K562 (cell line): Measurements from ENCODE around the gene NRM. TPM values are rescaled to one million over a fixed set of nuclear protein-coding genes. Genes with fewer than 3 reads are reported as not detected.

ENCODE experiments used
- ERF ChIP-seq: fragments of 450-650 bp; formaldehyde crosslinking; IDR thresholded peaks from 2 replicates; pipeline ENCODE4 v1.4.0; 2020; ENCODE audit warnings: mild to moderate bottlenecking, mixed read lengths
- MCM7 ChIP-seq, 2 experiments: fragments of 450-650 bp; IDR thresholded peaks; 2 replicates each; pipeline ENCODE4 v1.6.1; 2016 to 2018
- NR1H2 ChIP-seq: sonication (generic); formaldehyde crosslinking; IDR thresholded peaks from 2 replicates; pipeline ENCODE4 v1.4.0; 2020; ENCODE audit warnings: mild to moderate bottlenecking, missing genetic modification reagents
- PHB2 ChIP-seq: fragments of 450-650 bp; IDR thresholded peaks from 2 replicates; pipeline ENCODE4 v1.6.1; 2017; ENCODE audit warnings: low read depth
- POLR2G ChIP-seq: fragments of 200-400 bp; formaldehyde crosslinking; IDR thresholded peaks from 2 replicates; pipeline ENCODE4 v1.6.1; 2017; ENCODE audit warnings: low read depth, mild to moderate bottlenecking, antibody characterized with exemption, low read length, moderate library complexity
- SIRT6 ChIP-seq: IDR thresholded peaks from one replicate; pipeline ENCODE4 v1.6.1; 2012; ENCODE audit warnings: low read depth, mild to moderate bottlenecking, control low read depth, inconsistent platforms, low read length, moderate library complexity
- SMAD2 ChIP-seq: fragments of 150-350 bp; IDR thresholded peaks from 2 replicates; pipeline ENCODE4 v1.6.1; 2014; ENCODE audit warnings: low read depth, mild to moderate bottlenecking, low read length
- STAT5A ChIP-seq: IDR thresholded peaks from 2 replicates; pipeline ENCODE4 v1.6.1; 2012; ENCODE audit warnings: low read length, inconsistent platforms, borderline replicate concordance
- WHSC1 ChIP-seq: IDR thresholded peaks from one replicate; pipeline ENCODE4 v1.6.1; 2012; ENCODE audit warnings: low read length, control low read depth, inconsistent platforms
- YY1 ChIP-seq, 3 experiments: IDR thresholded peaks; 2 replicates each; pipeline ENCODE4 v1.6.1; 2011; ENCODE audit warnings: low read length in 2 of 3, mild to moderate bottlenecking in 2 of 3, moderate library complexity in 2 of 3, borderline replicate concordance in 1 of 3, control low read depth in 1 of 3, low read depth in 1 of 3; ENCODE audit not compliant: insufficient read depth in 3 of 3, insufficient replicate concordance in 2 of 3, control insufficient read depth in 1 of 3, insufficient read length in 1 of 3; ENCODE audit errors: extremely low read depth in 1 of 3
- ZBTB17 ChIP-seq: fragments of 450-650 bp; formaldehyde crosslinking; IDR thresholded peaks from 2 replicates; pipeline ENCODE4 v1.4.0; 2020; ENCODE audit warnings: mild to moderate bottlenecking
- ZBTB7A ChIP-seq: IDR thresholded peaks from 2 replicates; pipeline ENCODE4 v1.6.1; 2011; ENCODE audit warnings: low read depth, mild to moderate bottlenecking, low read length, moderate library complexity, borderline replicate concordance; ENCODE audit not compliant: control insufficient read depth
- ZNF165 ChIP-seq: fragments of 250-450 bp; sonication (Bioruptor Pico); IDR thresholded peaks from 2 replicates; pipeline ENCODE4 v1.4.0; 2020; ENCODE audit warnings: borderline replicate concordance
- ZNF232 ChIP-seq: sonication (generic); formaldehyde crosslinking; IDR thresholded peaks from 2 replicates; pipeline ENCODE4 v1.8.0; 2022; ENCODE audit warnings: mild to moderate bottlenecking, missing genetic modification reagents
- ZNF408 ChIP-seq: fragments of 250-450 bp; sonication (Bioruptor Pico); IDR thresholded peaks from 2 replicates; pipeline ENCODE4 v1.4.0; 2020; ENCODE audit warnings: low read depth, mild to moderate bottlenecking, moderate library complexity
- ZNF766 ChIP-seq: fragments of 200-800 bp; sonication (Bioruptor generic); conservative IDR thresholded peaks from 2 replicates; pipeline ENCODE4 v1.6.1; 2016; ENCODE audit warnings: missing genetic modification characterization, missing compliant biosample characterization
- ZNF785 ChIP-seq: fragments of 250-450 bp; sonication (Bioruptor Pico); IDR thresholded peaks from 2 replicates; pipeline ENCODE4 v1.4.0; 2020; ENCODE audit warnings: mild to moderate bottlenecking
- ZNF830 ChIP-seq: fragments of 250-450 bp; sonication (Bioruptor Pico); IDR thresholded peaks from 2 replicates; pipeline ENCODE4 v1.5.0; 2021; ENCODE audit warnings: mild to moderate bottlenecking
- polyA plus RNA-seq, 8 experiments: library from polyadenylated mRNA; depleted of rRNA in 4 of 8; stranded (reverse) in 5 of 8; unstranded in 3 of 8; fragments of >200 nt; fragmentation: Nextera tagmentation in 2 of 8; fragmentation: Illumina TruSeq in 1 of 8; extraction: Ambion mirVana in 2 of 8; extraction: Trizol in 1 of 8; gene quantifications; 2 replicates each; pipeline versions ENCODE4 v1.2.1 to v1.2.3, GENCODE V29; 2011 to 2014; ENCODE audit warnings: inconsistent platforms in 1 of 8, missing spikeins in 1 of 8
- total RNA-seq, 7 experiments: library from RNA; depleted of rRNA in 6 of 7; stranded (reverse); fragments of >200 nt in 6 of 7; fragmentation: Illumina TruSeq in 2 of 7; extraction: Trizol in 2 of 7; gene quantifications; 2 replicates each; pipeline versions ENCODE4 v1.2.1 to v1.2.3, GENCODE V29; 2011 to 2021; ENCODE audit warnings: low replicate concordance in 1 of 7
- TF ChIP-seq, protein P1 (sequence below): fragments of 250-450 bp; sonication (Bioruptor Pico); IDR thresholded peaks from 2 replicates; pipeline ENCODE4 v1.8.0; 2022; ENCODE audit warnings: inconsistent platforms
- TF ChIP-seq, protein P2 (sequence below): sonication (generic); formaldehyde crosslinking; IDR thresholded peaks from 2 replicates; pipeline ENCODE4 v1.5.0; 2020; ENCODE audit warnings: missing genetic modification reagents
- TF ChIP-seq, protein P3 (sequence below): fragments of 250-450 bp; sonication (Bioruptor Pico); IDR thresholded peaks from 2 replicates; pipeline ENCODE4 v1.8.0; 2022; ENCODE audit warnings: inconsistent platforms, mild to moderate bottlenecking, moderate library complexity, borderline replicate concordance
- TF ChIP-seq, protein P4 (sequence below): fragments of 450-650 bp; IDR thresholded peaks from 2 replicates; pipeline ENCODE4 v1.6.1; 2016; ENCODE audit warnings: mild to moderate bottlenecking

NRM gene
- total and polyA plus RNA-seq, 9 of the 15 experiments (the other 6 are each of a cell fraction or from before 2014, with no cell fraction given), result 9.7 to 58.2 (median 18.1) TPM

DNA sequence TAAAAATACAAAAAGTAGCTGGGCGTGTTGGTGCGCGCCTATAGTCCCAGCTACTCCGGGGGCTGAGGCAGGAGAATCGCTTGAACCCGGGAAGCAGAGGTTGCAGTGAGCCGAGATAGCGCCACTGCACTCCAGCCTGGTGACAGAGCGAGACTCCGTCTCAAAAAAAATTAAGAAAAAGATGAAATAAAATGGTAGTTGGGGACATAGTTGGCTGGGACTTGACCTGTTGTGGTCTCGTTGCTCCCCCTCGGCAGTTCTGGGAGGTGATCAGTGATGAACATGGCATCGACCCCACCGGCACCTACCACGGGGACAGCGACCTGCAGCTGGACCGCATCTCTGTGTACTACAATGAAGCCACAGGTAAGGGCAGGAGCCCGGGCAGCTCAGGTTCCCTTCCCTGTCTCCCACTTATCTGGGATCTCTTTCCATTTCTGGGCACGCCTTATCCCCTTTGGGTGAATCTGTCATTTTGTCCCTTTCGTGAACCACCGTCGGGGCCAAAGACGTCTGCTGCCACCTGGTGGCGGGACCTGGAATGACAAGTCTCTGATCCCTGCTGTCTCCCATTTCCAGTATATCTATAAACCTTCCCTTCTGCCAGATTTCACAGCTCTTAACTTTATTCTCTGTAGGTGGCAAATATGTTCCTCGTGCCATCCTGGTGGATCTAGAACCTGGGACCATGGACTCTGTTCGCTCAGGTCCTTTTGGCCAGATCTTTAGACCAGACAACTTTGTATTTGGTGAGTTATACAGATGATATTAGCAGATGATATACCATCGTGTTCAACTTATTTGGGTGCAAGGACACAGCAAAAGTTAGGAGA, 31.7 kb upstream of the NRM start (continued):
- 0 out of 2 replicates have a peak, but pooled peaks have one; percentile 73 for TF ChIP-seq NR1H2 (CRISPR knock-in tag)
- TF ChIP-seq ZNF408 (CRISPR knock-in tag), result no peak
- peak; percentile 30; the same call in 1 of the 2 replicates for TF ChIP-seq POLR2G
- TF ChIP-seq ZNF830 (CRISPR knock-in tag), result peak; percentile 81; the same call in 1 of the 2 replicates
- TF ChIP-seq ZNF232 (CRISPR knock-in tag), result no peak
- no peak for TF ChIP-seq ZNF785 (CRISPR knock-in tag)
- no peak; the same call in 1 of the 2 replicates for TF ChIP-seq ZBTB7A
- no peak for TF ChIP-seq ZNF165 (CRISPR knock-in tag)
- TF ChIP-seq, protein P1, sequence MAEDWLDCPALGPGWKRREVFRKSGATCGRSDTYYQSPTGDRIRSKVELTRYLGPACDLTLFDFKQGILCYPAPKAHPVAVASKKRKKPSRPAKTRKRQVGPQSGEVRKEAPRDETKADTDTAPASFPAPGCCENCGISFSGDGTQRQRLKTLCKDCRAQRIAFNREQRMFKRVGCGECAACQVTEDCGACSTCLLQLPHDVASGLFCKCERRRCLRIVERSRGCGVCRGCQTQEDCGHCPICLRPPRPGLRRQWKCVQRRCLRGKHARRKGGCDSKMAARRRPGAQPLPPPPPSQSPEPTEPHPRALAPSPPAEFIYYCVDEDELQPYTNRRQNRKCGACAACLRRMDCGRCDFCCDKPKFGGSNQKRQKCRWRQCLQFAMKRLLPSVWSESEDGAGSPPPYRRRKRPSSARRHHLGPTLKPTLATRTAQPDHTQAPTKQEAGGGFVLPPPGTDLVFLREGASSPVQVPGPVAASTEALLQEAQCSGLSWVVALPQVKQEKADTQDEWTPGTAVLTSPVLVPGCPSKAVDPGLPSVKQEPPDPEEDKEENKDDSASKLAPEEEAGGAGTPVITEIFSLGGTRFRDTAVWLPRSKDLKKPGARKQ (CRISPR knock-in tag), result no peak
- no peak for TF ChIP-seq WHSC1
- no peak for TF ChIP-seq MCM7 (IDR thresholded peaks at IDR 0.05)
- no peak for TF ChIP-seq ZBTB17 (CRISPR knock-in tag)
- TF ChIP-seq ERF (CRISPR knock-in tag), result no peak
- TF ChIP-seq, protein P2, sequence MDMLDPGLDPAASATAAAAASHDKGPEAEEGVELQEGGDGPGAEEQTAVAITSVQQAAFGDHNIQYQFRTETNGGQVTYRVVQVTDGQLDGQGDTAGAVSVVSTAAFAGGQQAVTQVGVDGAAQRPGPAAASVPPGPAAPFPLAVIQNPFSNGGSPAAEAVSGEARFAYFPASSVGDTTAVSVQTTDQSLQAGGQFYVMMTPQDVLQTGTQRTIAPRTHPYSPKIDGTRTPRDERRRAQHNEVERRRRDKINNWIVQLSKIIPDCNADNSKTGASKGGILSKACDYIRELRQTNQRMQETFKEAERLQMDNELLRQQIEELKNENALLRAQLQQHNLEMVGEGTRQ (CRISPR knock-in tag), result no peak
- TF ChIP-seq, protein P3, sequence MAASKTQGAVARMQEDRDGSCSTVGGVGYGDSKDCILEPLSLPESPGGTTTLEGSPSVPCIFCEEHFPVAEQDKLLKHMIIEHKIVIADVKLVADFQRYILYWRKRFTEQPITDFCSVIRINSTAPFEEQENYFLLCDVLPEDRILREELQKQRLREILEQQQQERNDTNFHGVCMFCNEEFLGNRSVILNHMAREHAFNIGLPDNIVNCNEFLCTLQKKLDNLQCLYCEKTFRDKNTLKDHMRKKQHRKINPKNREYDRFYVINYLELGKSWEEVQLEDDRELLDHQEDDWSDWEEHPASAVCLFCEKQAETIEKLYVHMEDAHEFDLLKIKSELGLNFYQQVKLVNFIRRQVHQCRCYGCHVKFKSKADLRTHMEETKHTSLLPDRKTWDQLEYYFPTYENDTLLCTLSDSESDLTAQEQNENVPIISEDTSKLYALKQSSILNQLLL (CRISPR knock-in tag), result no peak
- TF ChIP-seq, protein P4, sequence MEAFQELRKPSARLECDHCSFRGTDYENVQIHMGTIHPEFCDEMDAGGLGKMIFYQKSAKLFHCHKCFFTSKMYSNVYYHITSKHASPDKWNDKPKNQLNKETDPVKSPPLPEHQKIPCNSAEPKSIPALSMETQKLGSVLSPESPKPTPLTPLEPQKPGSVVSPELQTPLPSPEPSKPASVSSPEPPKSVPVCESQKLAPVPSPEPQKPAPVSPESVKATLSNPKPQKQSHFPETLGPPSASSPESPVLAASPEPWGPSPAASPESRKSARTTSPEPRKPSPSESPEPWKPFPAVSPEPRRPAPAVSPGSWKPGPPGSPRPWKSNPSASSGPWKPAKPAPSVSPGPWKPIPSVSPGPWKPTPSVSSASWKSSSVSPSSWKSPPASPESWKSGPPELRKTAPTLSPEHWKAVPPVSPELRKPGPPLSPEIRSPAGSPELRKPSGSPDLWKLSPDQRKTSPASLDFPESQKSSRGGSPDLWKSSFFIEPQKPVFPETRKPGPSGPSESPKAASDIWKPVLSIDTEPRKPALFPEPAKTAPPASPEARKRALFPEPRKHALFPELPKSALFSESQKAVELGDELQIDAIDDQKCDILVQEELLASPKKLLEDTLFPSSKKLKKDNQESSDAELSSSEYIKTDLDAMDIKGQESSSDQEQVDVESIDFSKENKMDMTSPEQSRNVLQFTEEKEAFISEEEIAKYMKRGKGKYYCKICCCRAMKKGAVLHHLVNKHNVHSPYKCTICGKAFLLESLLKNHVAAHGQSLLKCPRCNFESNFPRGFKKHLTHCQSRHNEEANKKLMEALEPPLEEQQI, result no peak
- TF ChIP-seq PHB2, result no peak
- no peak for TF ChIP-seq SMAD2
- TF ChIP-seq YY1 (IDR thresholded peaks at IDR 0.05; ENCODE audit: borderline replicate concordance in 1 of 3, control insufficient read depth in 1 of 3, extremely low read depth in 1 of 3, insufficient read depth in 3 of 3, insufficient read length in 1 of 3, insufficient replicate concordance in 2 of 3, low read depth in 1 of 3, low read length in 2 of 3), result peak in 2 of 3 experiments; percentile 47 to 76
- peak; percentile 37; the same call in 1 of the 2 replicates for TF ChIP-seq ZNF766 (CRISPR knock-in tag)
- TF ChIP-seq STAT5A, result no peak
- no peak for TF ChIP-seq SIRT6
